Natural killer cell (primary cell): Measurements from ENCODE around the gene RAPGEF4. TPM values are rescaled to one million over a fixed set of nuclear protein-coding genes. Genes with fewer than 3 reads are reported as not detected.

Experiments
- ATAC-seq, 3 donors: fragments of 150-1000 bp in 2 of 3; fragments of 200-7000 bp in 1 of 3; cut with Tn5 transposase; 1 replicate in 1 of 3; 2 replicates in 2 of 3; pipeline ENCODE4 v1.10.0; 2021; ENCODE audit warnings: mild to moderate bottlenecking in 2 of 3, moderate library complexity in 2 of 3
- DNase-seq, 2 donors: peaks; one replicate each; pipeline versions ENCODE4 v3.0.0 to v3.0.0-alpha.2; 2013 to 2021; ENCODE audit warnings: mixed read lengths in 1 of 2
- H3K27ac ChIP-seq: one replicate; pipeline ENCODE4 v1.5.1; 2013; ENCODE audit warnings: mild to moderate bottlenecking, low read length
- H3K27me3 ChIP-seq: one replicate; pipeline ENCODE4 v1.6.1; 2013; ENCODE audit warnings: low read length; ENCODE audit not compliant: control insufficient read depth, insufficient read depth
- H3K36me3 ChIP-seq: one replicate; pipeline ENCODE4 v1.6.1; 2013; ENCODE audit warnings: low read length; ENCODE audit not compliant: control insufficient read depth, insufficient read depth
- H3K4me1 ChIP-seq: one replicate; pipeline ENCODE4 v1.6.1; 2013; ENCODE audit warnings: low read length; ENCODE audit not compliant: control insufficient read depth, insufficient read depth
- H3K4me3 ChIP-seq: one replicate; pipeline ENCODE4 v1.5.1; 2013; ENCODE audit warnings: low read length
- H3K9me3 ChIP-seq: one replicate; pipeline ENCODE4 v1.6.1; 2013; ENCODE audit warnings: low read length; ENCODE audit not compliant: control insufficient read depth, insufficient read depth
- H3K27ac Mint-ChIP-seq, 2 donors: one replicate each; pipeline ENCODE4 v1.8.0; 2022; ENCODE audit warnings: mild to moderate bottlenecking in 2 of 2, mixed read lengths in 2 of 2, moderate library complexity in 1 of 2
- H3K27me3 Mint-ChIP-seq, 2 donors: one replicate each; pipeline ENCODE4 v1.8.0; 2022; ENCODE audit warnings: low read depth in 2 of 2, mixed read lengths in 2 of 2
- H3K36me3 Mint-ChIP-seq: one replicate; pipeline ENCODE4 v1.8.0; 2022; ENCODE audit warnings: mixed read lengths
- H3K4me1 Mint-ChIP-seq, 2 donors: one replicate each; pipeline ENCODE4 v1.8.0; 2022; ENCODE audit warnings: mixed read lengths in 2 of 2
- H3K4me3 Mint-ChIP-seq: one replicate; pipeline ENCODE4 v1.8.0; 2022; ENCODE audit warnings: mild to moderate bottlenecking, moderate library complexity, mixed read lengths
- H3K9me3 Mint-ChIP-seq, 2 donors: one replicate each; pipeline ENCODE4 v1.8.0; 2022; ENCODE audit warnings: mixed read lengths in 2 of 2
- WGBS: methylation state at CpG from one replicate; pipeline ENCODE4 v1.1.7; 2013; ENCODE audit warnings: missing lambda C conversion rate; ENCODE audit not compliant: insufficient coverage; 5-methylcytosine and 5-hydroxymethylcytosine counted together
- intact Hi-C: fragments of 100-400 bp; cut with micrococcal nuclease; formaldehyde crosslinking; loops from one replicate; pipeline ENCODE4 v1.14.2; 2022
- total RNA-seq, 4 donors: library from RNA; stranded (reverse); fragments of 120-200 nt in 1 of 4; gene quantifications; one replicate each; pipeline versions ENCODE4 v1.2.3 to v1.2.4, GENCODE V29; 2013 to 2022
- TF ChIP-seq, protein P1 (sequence below): fragments of 200-600 bp; IDR thresholded peaks from one replicate; pipeline ENCODE4 v1.8.0; 2022; ENCODE audit warnings: antibody characterized with exemption

RAPGEF4 gene
- total RNA-seq, 3 donors from 2014 or later (not counting 1 experiment from before 2014, with no cell fraction given), result 0.50 TPM; not detected in 2

DNA sequence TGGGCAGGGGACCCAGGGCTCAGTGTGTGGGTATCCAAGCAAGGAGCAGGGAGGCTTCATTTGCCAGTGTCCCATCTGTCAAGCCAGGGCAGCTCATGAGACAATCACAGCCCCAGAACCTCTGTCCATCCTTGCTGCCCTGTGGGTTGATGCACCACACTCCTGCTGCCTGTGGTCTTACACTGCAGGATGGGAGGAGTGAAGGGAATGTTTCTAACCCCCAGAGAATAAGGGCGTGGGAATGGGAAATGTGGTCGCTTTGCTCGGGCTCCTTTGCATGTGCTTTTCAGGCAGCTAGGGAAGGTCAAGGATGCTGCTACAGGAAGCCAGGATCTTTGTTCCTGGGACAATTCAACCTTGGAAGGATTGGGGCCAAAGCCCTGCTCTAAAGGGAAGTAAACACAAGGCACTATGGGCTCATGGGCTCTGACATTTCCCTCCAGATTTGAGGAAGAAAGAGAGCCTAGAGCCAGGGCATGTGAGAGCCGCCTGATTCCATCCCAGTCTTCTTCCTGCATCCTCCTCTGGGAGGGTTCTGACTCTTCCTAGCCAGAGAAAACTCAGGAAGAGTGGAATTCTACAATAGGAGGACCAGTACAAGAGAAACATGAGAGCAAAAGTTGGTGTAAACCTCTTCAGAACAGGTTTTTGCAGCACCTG lies 321.2 kb downstream of the RAPGEF4 start:
- Mint-ChIP-seq H3K27ac (no peak overlapping the region), H3K9me3 (no peaks in the 10 kb centered on the region), H3K27me3 (peaks cover 2 to 38% of the 10 kb centered on the region in 2 donors), H3K4me3 (no peak overlapping the region), H3K4me1 (no peaks in the 10 kb centered on the region), H3K36me3 (no peaks in the 10 kb centered on the region)
- 91% methylated on average over 4 of the region's 4 CpGs for WGBS
- no peak for DNase-seq
- no peaks in the 10 kb centered on the region for H3K27me3 ChIP-seq
- peaks cover 2% of the 10 kb centered on the region for H3K9me3 ChIP-seq
- TF ChIP-seq, protein P1, sequence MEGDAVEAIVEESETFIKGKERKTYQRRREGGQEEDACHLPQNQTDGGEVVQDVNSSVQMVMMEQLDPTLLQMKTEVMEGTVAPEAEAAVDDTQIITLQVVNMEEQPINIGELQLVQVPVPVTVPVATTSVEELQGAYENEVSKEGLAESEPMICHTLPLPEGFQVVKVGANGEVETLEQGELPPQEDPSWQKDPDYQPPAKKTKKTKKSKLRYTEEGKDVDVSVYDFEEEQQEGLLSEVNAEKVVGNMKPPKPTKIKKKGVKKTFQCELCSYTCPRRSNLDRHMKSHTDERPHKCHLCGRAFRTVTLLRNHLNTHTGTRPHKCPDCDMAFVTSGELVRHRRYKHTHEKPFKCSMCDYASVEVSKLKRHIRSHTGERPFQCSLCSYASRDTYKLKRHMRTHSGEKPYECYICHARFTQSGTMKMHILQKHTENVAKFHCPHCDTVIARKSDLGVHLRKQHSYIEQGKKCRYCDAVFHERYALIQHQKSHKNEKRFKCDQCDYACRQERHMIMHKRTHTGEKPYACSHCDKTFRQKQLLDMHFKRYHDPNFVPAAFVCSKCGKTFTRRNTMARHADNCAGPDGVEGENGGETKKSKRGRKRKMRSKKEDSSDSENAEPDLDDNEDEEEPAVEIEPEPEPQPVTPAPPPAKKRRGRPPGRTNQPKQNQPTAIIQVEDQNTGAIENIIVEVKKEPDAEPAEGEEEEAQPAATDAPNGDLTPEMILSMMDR, result no peak
- H3K27ac ChIP-seq, result no peak overlapping the region
- no peak for ATAC-seq
- no peaks in the 10 kb centered on the region for H3K36me3 ChIP-seq
- H3K4me3 ChIP-seq, result no peak overlapping the region
- H3K4me1 ChIP-seq, result no peaks in the 10 kb centered on the region
- intact Hi-C loops, result no loop called here

DNA sequence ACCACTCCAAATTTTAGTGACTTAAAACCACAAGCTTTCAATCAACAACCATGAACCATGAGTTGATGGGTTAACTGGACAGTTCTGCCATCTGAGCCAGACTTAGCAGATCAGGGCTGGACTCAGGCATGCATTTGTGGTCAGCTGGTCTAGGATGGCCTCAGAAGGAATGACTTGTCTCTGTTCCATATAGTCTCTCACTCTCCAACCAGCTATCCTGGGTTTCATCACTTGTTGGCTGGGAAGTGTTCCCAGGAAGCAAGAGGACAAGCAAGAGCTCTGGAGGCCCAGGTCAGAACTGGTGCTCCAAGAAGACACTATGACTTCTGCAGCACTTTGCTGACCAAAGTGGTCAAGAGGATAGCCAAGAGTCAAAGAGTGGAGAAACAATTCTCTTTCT lies 322.5 kb downstream of the RAPGEF4 start:
- no peak for DNase-seq
- Mint-ChIP-seq H3K9me3 (no peaks in the 10 kb centered on the region), H3K36me3 (no peaks in the 10 kb centered on the region), H3K4me1 (no peaks in the 10 kb centered on the region), H3K4me3 (no peak overlapping the region), H3K27ac (no peak overlapping the region), H3K27me3 (peaks cover under 1 to 37% of the 10 kb centered on the region in 2 donors)
- no peak for ATAC-seq
- no peaks in the 10 kb centered on the region for H3K4me1 ChIP-seq
- H3K9me3 ChIP-seq, result peaks cover 2% of the 10 kb centered on the region
- intact Hi-C loops, result no loop called here
- H3K27me3 ChIP-seq, result no peaks in the 10 kb centered on the region
- no peak overlapping the region for H3K4me3 ChIP-seq
- no peak overlapping the region for H3K27ac ChIP-seq
- H3K36me3 ChIP-seq, result no peaks in the 10 kb centered on the region
- TF ChIP-seq, protein P1, result no peak

DNA sequence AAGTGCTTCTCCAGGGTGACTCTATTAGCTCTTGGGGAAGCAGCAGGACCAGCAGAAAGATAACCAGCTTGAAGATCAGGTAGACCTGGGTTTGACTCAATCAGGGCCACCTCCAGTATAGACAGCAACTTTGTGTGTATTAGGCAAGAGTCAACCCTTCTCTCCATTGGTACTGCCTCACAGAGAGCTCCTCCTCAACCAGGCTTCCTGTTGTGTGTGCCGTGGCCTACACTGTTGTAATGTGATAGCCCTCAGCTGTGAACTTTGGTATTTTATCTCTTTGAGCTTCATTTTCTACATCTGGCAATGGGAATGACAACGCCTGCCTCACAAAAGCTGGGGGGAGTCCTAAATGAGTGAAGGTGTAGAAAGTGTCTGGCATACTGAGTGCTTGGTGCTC lies 323.0 kb downstream of the RAPGEF4 start:
- Histone ChIP-seq H3K4me3 (no peak overlapping the region), H3K36me3 (no peaks in the 10 kb centered on the region), H3K27me3 (no peaks in the 10 kb centered on the region), H3K9me3 (peaks cover 2% of the 10 kb centered on the region), H3K4me1 (no peaks in the 10 kb centered on the region), H3K27ac (no peak overlapping the region)
- peaks cover 0 to 33% of the 10 kb centered on the region in 2 donors for H3K27me3 Mint-ChIP-seq
- TF ChIP-seq, protein P1, result no peak
- 67% methylated on average over 2 of the region's 2 CpGs for WGBS
- no peak for ATAC-seq
- no peaks in the 10 kb centered on the region for H3K4me1 Mint-ChIP-seq
- H3K9me3 Mint-ChIP-seq, result no peaks in the 10 kb centered on the region
- intact Hi-C loops, result no loop called here
- H3K27ac Mint-ChIP-seq, result no peak overlapping the region
- H3K36me3 Mint-ChIP-seq, result no peaks in the 10 kb centered on the region
- no peak overlapping the region for H3K4me3 Mint-ChIP-seq
- DNase-seq, result no peak

DNA sequence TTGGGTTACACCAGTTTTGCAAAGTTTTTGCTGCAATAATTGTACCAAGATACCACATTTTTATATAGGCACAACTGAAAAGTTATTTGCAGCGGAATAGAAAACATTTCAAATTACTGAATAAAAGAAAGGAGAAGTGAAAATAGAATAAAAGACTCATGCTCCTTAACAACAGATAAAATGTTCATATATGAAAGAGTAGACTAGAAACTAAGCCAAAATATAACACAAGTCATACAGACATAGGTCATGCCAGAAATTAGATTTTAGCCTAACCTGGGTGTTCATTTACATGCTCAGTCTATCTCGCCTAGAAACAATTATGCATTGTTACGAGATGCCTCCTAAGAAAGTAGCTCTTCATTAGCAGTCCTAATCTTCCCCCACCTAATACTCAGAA lies 323.6 kb downstream of the RAPGEF4 start:
- Histone ChIP-seq H3K27ac (no peak overlapping the region), H3K4me1 (no peaks in the 10 kb centered on the region), H3K27me3 (no peaks in the 10 kb centered on the region), H3K9me3 (peaks cover 2% of the 10 kb centered on the region), H3K4me3 (no peak overlapping the region), H3K36me3 (no peaks in the 10 kb centered on the region)
- Mint-ChIP-seq H3K4me1 (no peaks in the 10 kb centered on the region), H3K4me3 (no peak overlapping the region), H3K27me3 (peaks cover 4 to 33% of the 10 kb centered on the region in 2 donors), H3K36me3 (no peaks in the 10 kb centered on the region), H3K9me3 (no peaks in the 10 kb centered on the region), H3K27ac (no peak overlapping the region)
- TF ChIP-seq, protein P1, result no peak
- WGBS, result 93% methylated on average over 2 of the region's 3 CpGs
- intact Hi-C loops, result no loop called here
- ATAC-seq, result no peak
- DNase-seq, result no peak
